ENCODE results near the gene C2orf66. TPM values are rescaled to one million over a fixed set of nuclear protein-coding genes. Genes with fewer than 3 reads are reported as not detected.

The C2orf66 gene
- total RNA-seq, 1 donor from 2014 or later, result not detected

- DNase-seq (no peak), ATAC-seq (ENCODE audit: low read depth) (no peak)
- Mint-ChIP-seq H3K4me3 (no peak overlapping the region), H3K27ac (no peak overlapping the region), H3K36me3 (ENCODE audit: low read depth) (no peaks in the 10 kb centered on the region), H3K9me3 (no peaks in the 10 kb centered on the region), H3K4me1 (no peaks in the 10 kb centered on the region), H3K27me3 (no peaks in the 10 kb centered on the region)
- TF ChIP-seq, protein P1, sequence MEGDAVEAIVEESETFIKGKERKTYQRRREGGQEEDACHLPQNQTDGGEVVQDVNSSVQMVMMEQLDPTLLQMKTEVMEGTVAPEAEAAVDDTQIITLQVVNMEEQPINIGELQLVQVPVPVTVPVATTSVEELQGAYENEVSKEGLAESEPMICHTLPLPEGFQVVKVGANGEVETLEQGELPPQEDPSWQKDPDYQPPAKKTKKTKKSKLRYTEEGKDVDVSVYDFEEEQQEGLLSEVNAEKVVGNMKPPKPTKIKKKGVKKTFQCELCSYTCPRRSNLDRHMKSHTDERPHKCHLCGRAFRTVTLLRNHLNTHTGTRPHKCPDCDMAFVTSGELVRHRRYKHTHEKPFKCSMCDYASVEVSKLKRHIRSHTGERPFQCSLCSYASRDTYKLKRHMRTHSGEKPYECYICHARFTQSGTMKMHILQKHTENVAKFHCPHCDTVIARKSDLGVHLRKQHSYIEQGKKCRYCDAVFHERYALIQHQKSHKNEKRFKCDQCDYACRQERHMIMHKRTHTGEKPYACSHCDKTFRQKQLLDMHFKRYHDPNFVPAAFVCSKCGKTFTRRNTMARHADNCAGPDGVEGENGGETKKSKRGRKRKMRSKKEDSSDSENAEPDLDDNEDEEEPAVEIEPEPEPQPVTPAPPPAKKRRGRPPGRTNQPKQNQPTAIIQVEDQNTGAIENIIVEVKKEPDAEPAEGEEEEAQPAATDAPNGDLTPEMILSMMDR (IDR thresholded peaks at IDR 0.05), result no peak
- intact Hi-C loops (cut with micrococcal nuclease), result no loop called here
- POLR2A ChIA-PET, result no interaction called here
- CTCF ChIA-PET, result no interaction called here
Observed at GRCh38 chr2:196830701-196831100, 21.5 kb upstream of the C2orf66 start.

- POLR2A ChIA-PET, result no interaction called here
Observed at GRCh38 chr2:196827356-196827755, 18.2 kb upstream of the C2orf66 start.

GRCh38 chr2:196823750-196824522, 14.8 kb upstream of the C2orf66 start:
- Mint-ChIP-seq H3K36me3 (ENCODE audit: low read depth) (no peaks in the 10 kb centered on the region), H3K4me3 (no peak overlapping the region), H3K27ac (no peak overlapping the region), H3K9me3 (peaks cover 2% of the 10 kb centered on the region), H3K4me1 (no peaks in the 10 kb centered on the region), H3K27me3 (peaks cover 34% of the 10 kb centered on the region)
- CTCF ChIA-PET, result interaction anchor here (0.6 kb wide), 1 partner anchor 30 kb away, joined by 4 read pairs; no protein-coding TSS in a partner anchor
- no peak for DNase-seq
- POLR2A ChIA-PET, result no interaction called here
- TF ChIP-seq, protein P1 (IDR thresholded peaks at IDR 0.05), result no peak
- intact Hi-C loops (cut with micrococcal nuclease), result no loop called here
- ATAC-seq (ENCODE audit: low read depth), result no peak

More at GRCh38 chr2:196827356-196827755, 18.2 kb upstream of the C2orf66 start:
- CTCF ChIA-PET, result no interaction called here
- H3K27ac Mint-ChIP-seq, result no peak overlapping the region
- no peaks in the 10 kb centered on the region for H3K9me3 Mint-ChIP-seq
- ATAC-seq (ENCODE audit: low read depth), result no peak
- no peaks in the 10 kb centered on the region for H3K36me3 Mint-ChIP-seq (ENCODE audit: low read depth)
- H3K4me3 Mint-ChIP-seq, result no peak overlapping the region
- intact Hi-C loops (cut with micrococcal nuclease), result no loop called here
- H3K27me3 Mint-ChIP-seq, result peaks cover 23% of the 10 kb centered on the region
- TF ChIP-seq, protein P1 (IDR thresholded peaks at IDR 0.05), result no peak
- no peak for DNase-seq
- H3K4me1 Mint-ChIP-seq, result no peaks in the 10 kb centered on the region

GRCh38 chr2:196821195-196821594, 12.0 kb upstream of the C2orf66 start:
- CTCF ChIA-PET, result no interaction called here
- POLR2A ChIA-PET, result no interaction called here
- Mint-ChIP-seq H3K36me3 (ENCODE audit: low read depth) (no peaks in the 10 kb centered on the region), H3K9me3 (peaks cover 10% of the 10 kb centered on the region), H3K27me3 (peaks cover 37% of the 10 kb centered on the region), H3K4me1 (no peaks in the 10 kb centered on the region), H3K27ac (no peak overlapping the region), H3K4me3 (no peak overlapping the region)
- TF ChIP-seq, protein P1 (IDR thresholded peaks at IDR 0.05), result no peak
- ATAC-seq (ENCODE audit: low read depth) (no peak), DNase-seq (no peak)
- intact Hi-C loops (cut with micrococcal nuclease), result no loop called here

DNA sequence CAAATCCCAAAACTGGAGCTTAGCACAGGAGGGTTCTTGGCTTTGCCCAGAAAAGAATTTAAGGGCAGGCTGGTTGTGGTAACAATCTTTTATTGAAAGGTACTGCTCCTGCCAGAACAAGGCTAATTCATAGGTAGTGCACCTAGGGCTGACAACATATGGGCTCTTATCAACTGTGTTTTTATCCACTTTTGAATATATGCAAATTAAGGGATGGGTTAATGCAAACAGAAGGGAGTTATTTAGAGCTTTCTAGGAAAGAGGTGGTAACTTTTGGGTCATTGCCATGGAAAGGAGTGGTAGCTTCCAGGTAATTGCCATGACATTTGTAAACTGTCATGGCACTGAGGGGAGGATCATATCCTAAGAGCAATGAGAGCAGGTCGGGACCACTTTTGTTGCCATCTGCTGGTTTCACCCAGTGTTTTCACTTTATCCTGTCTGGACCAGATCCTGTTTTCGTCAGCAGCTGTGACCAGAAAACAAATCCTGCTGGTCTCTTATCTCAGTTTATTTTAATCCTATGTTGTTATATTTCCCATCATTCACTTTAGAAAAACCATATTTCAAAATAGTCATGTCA, 981 bp downstream of the C2orf66 start:
- TF ChIP-seq, protein P1 (IDR thresholded peaks at IDR 0.05), result no peak
- H3K4me3 Mint-ChIP-seq, result no peak overlapping the region
- H3K36me3 Mint-ChIP-seq (ENCODE audit: low read depth), result no peaks in the 10 kb centered on the region
- intact Hi-C loops (cut with micrococcal nuclease), result no loop called here
- DNase-seq (no peak), ATAC-seq (ENCODE audit: low read depth) (no peak)
- ChIA-PET CTCF (no interaction called here), POLR2A (no interaction called here)
- H3K27ac Mint-ChIP-seq, result no peak overlapping the region
- H3K9me3 Mint-ChIP-seq, result no peaks in the 10 kb centered on the region
- H3K4me1 Mint-ChIP-seq, result no peaks in the 10 kb centered on the region
- peaks cover 30% of the 10 kb centered on the region for H3K27me3 Mint-ChIP-seq
